ENCODE data around the gene PPP1R37. TPM values are rescaled to one million over a fixed set of nuclear protein-coding genes. Genes with fewer than 3 reads are reported as not detected.

Gene PPP1R37
- total and polyA plus RNA-seq, 2 of the 13 experiments (the other 11 are each of a cell fraction or from before 2014, with no cell fraction given), result 9.0 to 14.3 TPM

GRCh38 chr19:45125975-45126493 is 33.1 kb downstream of the PPP1R37 start (continued):
- no peak for TF ChIP-seq CENPT (CRISPR knock-in tag; IDR thresholded peaks at IDR 0.05; ENCODE audit: low read depth)
- TF ChIP-seq, protein P1, sequence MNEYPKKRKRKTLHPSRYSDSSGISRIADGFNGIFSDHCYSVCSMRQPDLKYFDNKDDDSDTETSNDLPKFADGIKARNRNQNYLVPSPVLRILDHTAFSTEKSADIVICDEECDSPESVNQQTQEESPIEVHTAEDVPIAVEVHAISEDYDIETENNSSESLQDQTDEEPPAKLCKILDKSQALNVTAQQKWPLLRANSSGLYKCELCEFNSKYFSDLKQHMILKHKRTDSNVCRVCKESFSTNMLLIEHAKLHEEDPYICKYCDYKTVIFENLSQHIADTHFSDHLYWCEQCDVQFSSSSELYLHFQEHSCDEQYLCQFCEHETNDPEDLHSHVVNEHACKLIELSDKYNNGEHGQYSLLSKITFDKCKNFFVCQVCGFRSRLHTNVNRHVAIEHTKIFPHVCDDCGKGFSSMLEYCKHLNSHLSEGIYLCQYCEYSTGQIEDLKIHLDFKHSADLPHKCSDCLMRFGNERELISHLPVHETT (CRISPR knock-in tag; conservative IDR thresholded peaks at IDR 0.05), result 0 out of 2 replicates have a peak, but pooled peaks have one; percentile 47
- TF ChIP-seq, protein P2, sequence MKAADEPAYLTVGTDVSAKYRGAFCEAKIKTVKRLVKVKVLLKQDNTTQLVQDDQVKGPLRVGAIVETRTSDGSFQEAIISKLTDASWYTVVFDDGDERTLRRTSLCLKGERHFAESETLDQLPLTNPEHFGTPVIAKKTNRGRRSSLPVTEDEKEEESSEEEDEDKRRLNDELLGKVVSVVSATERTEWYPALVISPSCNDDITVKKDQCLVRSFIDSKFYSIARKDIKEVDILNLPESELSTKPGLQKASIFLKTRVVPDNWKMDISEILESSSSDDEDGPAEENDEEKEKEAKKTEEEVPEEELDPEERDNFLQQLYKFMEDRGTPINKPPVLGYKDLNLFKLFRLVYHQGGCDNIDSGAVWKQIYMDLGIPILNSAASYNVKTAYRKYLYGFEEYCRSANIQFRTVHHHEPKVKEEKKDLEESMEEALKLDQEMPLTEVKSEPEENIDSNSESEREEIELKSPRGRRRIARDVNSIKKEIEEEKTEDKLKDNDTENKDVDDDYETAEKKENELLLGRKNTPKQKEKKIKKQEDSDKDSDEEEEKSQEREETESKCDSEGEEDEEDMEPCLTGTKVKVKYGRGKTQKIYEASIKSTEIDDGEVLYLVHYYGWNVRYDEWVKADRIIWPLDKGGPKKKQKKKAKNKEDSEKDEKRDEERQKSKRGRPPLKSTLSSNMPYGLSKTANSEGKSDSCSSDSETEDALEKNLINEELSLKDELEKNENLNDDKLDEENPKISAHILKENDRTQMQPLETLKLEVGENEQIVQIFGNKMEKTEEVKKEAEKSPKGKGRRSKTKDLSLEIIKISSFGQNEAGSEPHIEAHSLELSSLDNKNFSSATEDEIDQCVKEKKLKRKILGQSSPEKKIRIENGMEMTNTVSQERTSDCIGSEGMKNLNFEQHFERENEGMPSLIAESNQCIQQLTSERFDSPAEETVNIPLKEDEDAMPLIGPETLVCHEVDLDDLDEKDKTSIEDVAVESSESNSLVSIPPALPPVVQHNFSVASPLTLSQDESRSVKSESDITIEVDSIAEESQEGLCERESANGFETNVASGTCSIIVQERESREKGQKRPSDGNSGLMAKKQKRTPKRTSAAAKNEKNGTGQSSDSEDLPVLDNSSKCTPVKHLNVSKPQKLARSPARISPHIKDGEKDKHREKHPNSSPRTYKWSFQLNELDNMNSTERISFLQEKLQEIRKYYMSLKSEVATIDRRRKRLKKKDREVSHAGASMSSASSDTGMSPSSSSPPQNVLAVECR (CRISPR knock-in tag; IDR thresholded peaks at IDR 0.05; ENCODE audit: borderline replicate concordance), result peak; percentile 49; the same call in 1 of the 2 replicates
- TF ChIP-seq ZMYM4 (CRISPR knock-in tag; IDR thresholded peaks at IDR 0.05), result no peak
- TF ChIP-seq RBFOX2 (IDR thresholded peaks at IDR 0.05; ENCODE audit: low read depth, low read length), result no peak
- no peak for TF ChIP-seq ZNF34 (CRISPR knock-in tag; IDR thresholded peaks at IDR 0.05; ENCODE audit: borderline replicate concordance)
- TF ChIP-seq SALL1 (CRISPR knock-in tag; IDR thresholded peaks at IDR 0.05), result peak; percentile 46
- TF ChIP-seq, protein P3, sequence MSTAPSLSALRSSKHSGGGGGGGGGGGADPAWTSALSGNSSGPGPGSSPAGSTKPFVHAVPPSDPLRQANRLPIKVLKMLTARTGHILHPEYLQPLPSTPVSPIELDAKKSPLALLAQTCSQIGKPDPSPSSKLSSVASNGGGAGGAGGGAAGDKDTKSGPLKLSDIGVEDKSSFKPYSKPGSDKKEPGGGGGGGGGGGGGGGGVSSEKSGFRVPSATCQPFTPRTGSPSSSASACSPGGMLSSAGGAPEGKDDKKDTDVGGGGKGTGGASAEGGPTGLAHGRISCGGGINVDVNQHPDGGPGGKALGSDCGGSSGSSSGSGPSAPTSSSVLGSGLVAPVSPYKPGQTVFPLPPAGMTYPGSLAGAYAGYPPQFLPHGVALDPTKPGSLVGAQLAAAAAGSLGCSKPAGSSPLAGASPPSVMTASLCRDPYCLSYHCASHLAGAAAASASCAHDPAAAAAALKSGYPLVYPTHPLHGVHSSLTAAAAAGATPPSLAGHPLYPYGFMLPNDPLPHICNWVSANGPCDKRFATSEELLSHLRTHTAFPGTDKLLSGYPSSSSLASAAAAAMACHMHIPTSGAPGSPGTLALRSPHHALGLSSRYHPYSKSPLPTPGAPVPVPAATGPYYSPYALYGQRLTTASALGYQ (CRISPR knock-in tag; IDR thresholded peaks at IDR 0.05), result no peak
- no peak for TF ChIP-seq MAFK (conservative IDR thresholded peaks at IDR 0.05 in 1 of 2, IDR thresholded peaks at IDR 0.05 in 1 of 2; ENCODE audit: low read length in 2 of 2)
- no peak for TF ChIP-seq BCL6 (CRISPR knock-in tag; IDR thresholded peaks at IDR 0.05)
- no peak for TF ChIP-seq KDM5A (IDR thresholded peaks at IDR 0.05; ENCODE audit: borderline replicate concordance, low read length)
- TF ChIP-seq, protein P4, sequence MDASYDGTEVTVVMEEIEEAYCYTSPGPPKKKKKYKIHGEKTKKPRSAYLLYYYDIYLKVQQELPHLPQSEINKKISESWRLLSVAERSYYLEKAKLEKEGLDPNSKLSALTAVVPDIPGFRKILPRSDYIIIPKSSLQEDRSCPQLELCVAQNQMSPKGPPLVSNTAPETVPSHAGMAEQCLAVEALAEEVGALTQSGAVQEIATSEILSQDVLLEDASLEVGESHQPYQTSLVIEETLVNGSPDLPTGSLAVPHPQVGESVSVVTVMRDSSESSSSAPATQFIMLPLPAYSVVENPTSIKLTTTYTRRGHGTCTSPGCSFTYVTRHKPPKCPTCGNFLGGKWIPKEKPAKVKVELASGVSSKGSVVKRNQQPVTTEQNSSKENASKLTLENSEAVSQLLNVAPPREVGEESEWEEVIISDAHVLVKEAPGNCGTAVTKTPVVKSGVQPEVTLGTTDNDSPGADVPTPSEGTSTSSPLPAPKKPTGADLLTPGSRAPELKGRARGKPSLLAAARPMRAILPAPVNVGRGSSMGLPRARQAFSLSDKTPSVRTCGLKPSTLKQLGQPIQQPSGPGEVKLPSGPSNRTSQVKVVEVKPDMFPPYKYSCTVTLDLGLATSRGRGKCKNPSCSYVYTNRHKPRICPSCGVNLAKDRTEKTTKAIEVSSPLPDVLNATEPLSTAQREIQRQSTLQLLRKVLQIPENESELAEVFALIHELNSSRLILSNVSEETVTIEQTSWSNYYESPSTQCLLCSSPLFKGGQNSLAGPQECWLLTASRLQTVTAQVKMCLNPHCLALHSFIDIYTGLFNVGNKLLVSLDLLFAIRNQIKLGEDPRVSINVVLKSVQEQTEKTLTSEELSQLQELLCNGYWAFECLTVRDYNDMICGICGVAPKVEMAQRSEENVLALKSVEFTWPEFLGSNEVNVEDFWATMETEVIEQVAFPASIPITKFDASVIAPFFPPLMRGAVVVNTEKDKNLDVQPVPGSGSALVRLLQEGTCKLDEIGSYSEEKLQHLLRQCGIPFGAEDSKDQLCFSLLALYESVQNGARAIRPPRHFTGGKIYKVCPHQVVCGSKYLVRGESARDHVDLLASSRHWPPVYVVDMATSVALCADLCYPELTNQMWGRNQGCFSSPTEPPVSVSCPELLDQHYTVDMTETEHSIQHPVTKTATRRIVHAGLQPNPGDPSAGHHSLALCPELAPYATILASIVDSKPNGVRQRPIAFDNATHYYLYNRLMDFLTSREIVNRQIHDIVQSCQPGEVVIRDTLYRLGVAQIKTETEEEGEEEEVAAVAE (CRISPR knock-in tag; IDR thresholded peaks at IDR 0.05; ENCODE audit: borderline replicate concordance), result no peak
- TF ChIP-seq CBX5 (CRISPR knock-in tag; IDR thresholded peaks at IDR 0.05; ENCODE audit: borderline replicate concordance), result no peak
- TF ChIP-seq SATB2 (CRISPR knock-in tag; IDR thresholded peaks at IDR 0.05), result no peak
- TF ChIP-seq ZNF256 (CRISPR knock-in tag; conservative IDR thresholded peaks at IDR 0.05), result no peak

Data from HepG2 (cell line).